IPS-NIHi7 (cell line): ENCODE results near the gene PADI2.
"Not testable (repeated sequence)": the region's sequence is repeated elsewhere in the genome, so short reads cannot be mapped to it uniquely, and the experiment has no call there.

Source experiments
- DNase-seq: peaks from one replicate; pipeline ENCODE4 v3.0.0; 2012; ENCODE audit warnings: mixed read lengths; ENCODE audit errors: extremely low spot score

The PADI2 gene

GRCh38 chr1:17081439-17081838, 37.8 kb downstream of the PADI2 start:
- no peak for DNase-seq

GRCh38 chr1:17080880-17081279, 38.4 kb downstream of the PADI2 start:
- no peak for DNase-seq

- DNase-seq: no peak
Measured at GRCh38 chr1:17080085-17080759, 39.0 kb downstream of the PADI2 start.

GRCh38 chr1:17078991-17079868, 40.0 kb downstream of the PADI2 start:
- DNase-seq: no peak

- DNase-seq: peak; percentile 73
Measured at GRCh38 chr1:17075470-17076255, 43.6 kb downstream of the PADI2 start.

GRCh38 chr1:17071794-17072193, 47.5 kb downstream of the PADI2 start:
- DNase-seq: no peak

GRCh38 chr1:17070163-17070525, 49.1 kb downstream of the PADI2 start:
- DNase-seq: no peak

GRCh38 chr1:17069452-17070162, 49.6 kb downstream of the PADI2 start:
- no peak for DNase-seq

GRCh38 chr1:17068789-17069188, 50.5 kb downstream of the PADI2 start:
- no peak for DNase-seq

- DNase-seq: no peak
Measured at GRCh38 chr1:17067465-17068240, 51.6 kb downstream of the PADI2 start.

GRCh38 chr1:17067069-17067426, 52.2 kb downstream of the PADI2 start:
- no peak for DNase-seq

GRCh38 chr1:17066361-17067068, 52.7 kb downstream of the PADI2 start:
- no peak for DNase-seq

GRCh38 chr1:17065666-17066065, 53.6 kb downstream of the PADI2 start:
- no peak for DNase-seq

- DNase-seq: not testable (repeated sequence)
Measured at GRCh38 chr1:17062751-17063150, 56.5 kb downstream of the PADI2 start.

- DNase-seq: no peak
Measured at GRCh38 chr1:17061892-17062291, 57.4 kb downstream of the PADI2 start.

- no peak for DNase-seq
Measured at GRCh38 chr1:17061486-17061885, 57.8 kb downstream of the PADI2 start.

GRCh38 chr1:17060306-17060749, 58.9 kb downstream of the PADI2 start:
- DNase-seq: no peak

GRCh38 chr1:17059391-17060305, 59.6 kb downstream of the PADI2 start:
- peak; percentile 88 for DNase-seq

- no peak for DNase-seq
Measured at GRCh38 chr1:17056551-17056950, 62.7 kb downstream of the PADI2 start.
